RWPE2 (cell line): ENCODE data around the gene LIPC.

Source experiments
- ATAC-seq: fragments of 200-7000 bp; cut with Tn5 transposase; 3 replicates; pipeline ENCODE4 v1.9.1; 2021; ENCODE audit warnings: low read depth
- DNase-seq: peaks from one replicate; pipeline ENCODE4 v3.0.0-alpha.2; 2020; ENCODE audit warnings: low spot score
- H3K27ac ChIP-seq: fragments of 450-650 bp; 2 replicates; pipeline ENCODE4 v1.5.1; 2017; ENCODE audit warnings: mild to moderate bottlenecking; ENCODE audit not compliant: poor library complexity, severe bottlenecking
- H3K27me3 ChIP-seq: fragments of 250-450 bp; sonication (Bioruptor Pico); 2 replicates; pipeline ENCODE4 v1.5.1; 2021; ENCODE audit warnings: mild to moderate bottlenecking, moderate library complexity; ENCODE audit not compliant: insufficient read depth, poor library complexity, severe bottlenecking
- H3K36me3 ChIP-seq: fragments of 250-450 bp; sonication (Bioruptor Pico); 2 replicates; pipeline ENCODE4 v1.5.1; 2020; ENCODE audit warnings: low read depth, mild to moderate bottlenecking, moderate library complexity
- H3K4me1 ChIP-seq: fragments of 250-450 bp; sonication (Bioruptor Pico); 2 replicates; pipeline ENCODE4 v1.5.1; 2021; ENCODE audit warnings: mild to moderate bottlenecking, moderate library complexity; ENCODE audit not compliant: insufficient read depth, poor library complexity, severe bottlenecking
- H3K4me3 ChIP-seq: fragments of 250-450 bp; sonication (Bioruptor Pico); 2 replicates; pipeline ENCODE4 v1.5.1; 2021; ENCODE audit warnings: mild to moderate bottlenecking, moderate library complexity; ENCODE audit not compliant: severe bottlenecking
- H3K9me3 ChIP-seq: fragments of 250-450 bp; sonication (Bioruptor Pico); 2 replicates; pipeline ENCODE4 v1.5.1; 2021; ENCODE audit warnings: mild to moderate bottlenecking, moderate library complexity; ENCODE audit not compliant: severe bottlenecking
- CTCF ChIP-seq: fragments of 450-650 bp; IDR thresholded peaks from one replicate; pipeline ENCODE4 v1.5.1; 2017; ENCODE audit warnings: mild to moderate bottlenecking, moderate library complexity; ENCODE audit not compliant: poor library complexity, severe bottlenecking

LIPC gene

GRCh38 chr15:58486062-58486461, 54.3 kb downstream of the LIPC start:
- no peaks in the 10 kb centered on the region for H3K36me3 ChIP-seq
- no peak overlapping the region for H3K4me3 ChIP-seq
- H3K27me3 ChIP-seq, result no peaks in the 10 kb centered on the region
- H3K4me1 ChIP-seq, result no peaks in the 10 kb centered on the region
- DNase-seq (no peak), ATAC-seq (no peak)
- no peak overlapping the region for H3K27ac ChIP-seq
- TF ChIP-seq CTCF, result no peak
- no peaks in the 10 kb centered on the region for H3K9me3 ChIP-seq

- TF ChIP-seq CTCF, result no peak
- H3K4me3 ChIP-seq, result no peak overlapping the region
- H3K27ac ChIP-seq, result no peak overlapping the region
- no peaks in the 10 kb centered on the region for H3K36me3 ChIP-seq
- H3K9me3 ChIP-seq, result no peaks in the 10 kb centered on the region
- DNase-seq (no peak), ATAC-seq (no peak)
- no peaks in the 10 kb centered on the region for H3K27me3 ChIP-seq
- H3K4me1 ChIP-seq, result no peaks in the 10 kb centered on the region
Measured at GRCh38 chr15:58486564-58486963, 54.8 kb downstream of the LIPC start.

DNA sequence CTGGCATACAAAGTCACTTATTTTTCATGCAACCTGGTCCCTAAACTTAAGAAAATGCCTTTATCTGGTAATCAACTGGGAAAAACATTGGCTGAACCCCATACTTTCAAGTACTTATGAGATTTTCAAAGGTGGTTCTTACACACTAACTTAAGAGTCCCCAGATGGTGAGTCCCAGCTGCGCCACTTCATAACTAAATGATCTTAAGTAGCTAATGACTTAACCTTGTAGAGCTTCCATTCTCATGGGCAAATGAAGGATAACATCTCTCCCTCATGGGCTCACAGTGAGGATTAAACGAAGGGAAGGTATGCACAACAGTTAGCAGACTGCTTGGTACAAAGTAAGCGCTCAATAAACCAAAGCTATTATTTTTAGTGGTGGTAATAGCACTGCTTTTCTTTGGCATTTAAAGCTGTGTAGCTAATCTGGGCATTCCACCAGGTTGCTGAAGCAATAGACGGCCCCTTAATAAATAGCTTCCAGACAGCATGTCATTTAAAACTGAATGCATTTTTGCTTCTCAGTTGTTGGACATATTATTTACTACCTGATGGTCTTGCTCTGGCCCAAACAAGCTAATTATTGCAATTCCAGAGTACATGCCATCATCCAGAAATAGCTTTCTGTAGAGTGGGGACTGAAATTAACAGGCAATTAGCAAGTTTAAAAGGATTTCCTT, 55.4 kb downstream of the LIPC start:
- Histone ChIP-seq H3K4me1 (no peaks in the 10 kb centered on the region), H3K36me3 (no peaks in the 10 kb centered on the region), H3K4me3 (no peak overlapping the region), H3K27ac (no peak overlapping the region), H3K9me3 (no peaks in the 10 kb centered on the region), H3K27me3 (no peaks in the 10 kb centered on the region)
- ATAC-seq, result no peak
- DNase-seq, result no peak
- TF ChIP-seq CTCF, result no peak

DNA sequence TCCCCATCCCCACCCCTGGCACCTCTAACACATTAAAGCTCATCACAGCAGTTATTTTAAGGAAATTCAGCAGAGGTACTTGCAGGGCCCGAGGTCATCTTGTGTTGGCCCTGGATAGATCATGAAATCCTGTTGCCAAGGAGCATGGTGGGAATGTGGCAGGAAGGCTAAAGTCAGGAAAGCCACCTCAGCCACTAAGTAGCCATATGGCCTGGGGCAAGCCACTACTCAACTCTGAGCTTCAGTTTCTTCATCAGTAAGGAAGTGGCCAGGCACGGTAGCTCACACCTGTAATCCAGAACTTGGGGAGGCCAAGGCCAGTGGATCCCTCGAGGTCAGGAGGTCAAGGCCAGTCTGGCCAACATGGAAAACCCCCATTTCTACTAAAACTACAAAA, 55.9 kb downstream of the LIPC start:
- Histone ChIP-seq H3K9me3 (no peaks in the 10 kb centered on the region), H3K4me3 (no peak overlapping the region), H3K36me3 (no peaks in the 10 kb centered on the region), H3K27ac (no peak overlapping the region), H3K27me3 (no peaks in the 10 kb centered on the region), H3K4me1 (no peaks in the 10 kb centered on the region)
- TF ChIP-seq CTCF, result no peak
- DNase-seq (no peak), ATAC-seq (no peak)

GRCh38 chr15:58489289-58490085, 57.7 kb downstream of the LIPC start:
- Histone ChIP-seq H3K36me3 (no peaks in the 10 kb centered on the region), H3K9me3 (no peaks in the 10 kb centered on the region), H3K27me3 (no peaks in the 10 kb centered on the region), H3K4me1 (no peaks in the 10 kb centered on the region), H3K4me3 (no peak overlapping the region), H3K27ac (no peak overlapping the region)
- DNase-seq (no peak), ATAC-seq (no peak)
- TF ChIP-seq CTCF, result no peak
